K562 (cell line): Measurements from ENCODE around the gene CHM. TPM values are rescaled to one million over a fixed set of nuclear protein-coding genes. Genes with fewer than 3 reads are reported as not detected.

Source experiments
- ATAC-seq: fragments of 200-7000 bp; cut with Tn5 transposase; 3 replicates; pipeline ENCODE4 v1.9.1; 2020; ENCODE audit warnings: moderate library complexity
- BruUV-seq: library from RNA; stranded (reverse); fragments of 400-500 nt; replicated peaks from 2 replicates; lab custom pipeline; 2021; lab: Mats Ljungman, UMichigan
- CTCF ChIA-PET: fragments of 300-600 bp; formaldehyde crosslinking; extraction: SDS; loops from one replicate; lab custom pipeline; 2021; ENCODE audit warnings: low intra/inter-chr PET ratio; lab: Yijun Ruan, JAX
- POLR2A ChIA-PET: fragments of 300-600, 350-650 bp; sonication (Branson Sonifier 250); formaldehyde crosslinking; extraction: SDS; loops from one replicate; lab custom pipeline; 2021; ENCODE audit warnings: antibody characterized with exemption, inconsistent platforms; lab: Yijun Ruan, JAX
- DNase-seq, 4 experiments: peaks; one replicate each; pipeline versions ENCODE4 v3.0.0 to v3.0.0-alpha.2; 2011 to 2018; ENCODE audit warnings: low spot score in 3 of 4, mixed read lengths in 3 of 4; ENCODE audit errors: extremely low read depth in 1 of 4
- FAIRE-seq: peaks from 2 replicates; lab custom pipeline; 2011; peaks lifted over from hg19 to GRCh38; lab: Jason Lieb, UNC
- H2AFZ ChIP-seq: 2 replicates; pipeline ENCODE4 v1.6.0; 2011; ENCODE audit warnings: low read depth, low read length, control low read depth, inconsistent platforms
- H3K27ac ChIP-seq: fragments of 200-600 bp; 3 replicates; pipeline ENCODE4 v1.8.0; 2011; ENCODE audit warnings: low read depth, mild to moderate bottlenecking, control low read depth, inconsistent platforms, low read length, moderate library complexity, mixed read lengths; ENCODE audit errors: extremely low read depth
- H3K27me3 ChIP-seq, 2 experiments: fragments of 300-600 bp in 1 of 2; 2 replicates in 1 of 2; 3 replicates in 1 of 2; pipeline versions ENCODE4 v1.6.0 to v1.8.0; 2011; ENCODE audit warnings: inconsistent platforms in 2 of 2, low read length in 2 of 2, mild to moderate bottlenecking in 1 of 2, mixed read lengths in 1 of 2, moderate library complexity in 1 of 2; ENCODE audit not compliant: control insufficient read depth in 2 of 2, insufficient read depth in 2 of 2
- H3K36me3 ChIP-seq: fragments of 300-600 bp; 3 replicates; pipeline ENCODE4 v1.8.0; 2011; ENCODE audit warnings: mild to moderate bottlenecking, low read length, inconsistent platforms; ENCODE audit not compliant: control insufficient read depth, insufficient read depth
- H3K4me1 ChIP-seq, 2 experiments: fragments of 200-600 bp in 1 of 2; replicated peaks in 1 of 2; 2 replicates in 1 of 2; 3 replicates in 1 of 2; pipeline versions ENCODE4 v1.5.1 to v1.8.0; 2011; ENCODE audit warnings: inconsistent platforms in 2 of 2, low read length in 2 of 2, mild to moderate bottlenecking in 1 of 2, mixed read lengths in 1 of 2, moderate library complexity in 1 of 2; ENCODE audit not compliant: control insufficient read depth in 2 of 2, insufficient read depth in 2 of 2
- H3K4me2 ChIP-seq: 2 replicates; pipeline ENCODE4 v1.6.1; 2011; ENCODE audit warnings: low read length, control low read depth, inconsistent platforms, mixed read lengths; ENCODE audit not compliant: insufficient read depth
- H3K4me3 ChIP-seq: fragments of 200-600 bp; sonication (generic), shearing (Covaris generic); 2 replicates; pipeline ENCODE4 v1.5.1; 2016; ENCODE audit warnings: control low read depth, inconsistent platforms
- H3K79me2 ChIP-seq: fragments of 200-600 bp; 3 replicates; pipeline ENCODE4 v1.8.0; 2011; ENCODE audit warnings: low read length, inconsistent platforms; ENCODE audit not compliant: control insufficient read depth, insufficient read depth
- H3K9ac ChIP-seq, 2 experiments: 2 replicates each; pipeline versions ENCODE4 v1.6.0 to v1.6.1; 2011; ENCODE audit warnings: low read depth in 2 of 2, low read length in 2 of 2, control low read depth in 1 of 2, inconsistent platforms in 1 of 2, mild to moderate bottlenecking in 1 of 2, mixed read lengths in 1 of 2; ENCODE audit not compliant: insufficient read depth in 1 of 2
- H3K9me1 ChIP-seq: one replicate; pipeline ENCODE4 v1.6.0; 2011; ENCODE audit warnings: inconsistent platforms, mild to moderate bottlenecking, low read length, moderate library complexity; ENCODE audit not compliant: control insufficient read depth, insufficient read depth
- H3K9me3 ChIP-seq: replicated peaks from 2 replicates; pipeline ENCODE4 v1.5.1; 2011; ENCODE audit warnings: low read depth, low read length, inconsistent platforms; ENCODE audit not compliant: control insufficient read depth, insufficient read depth
- H4K20me1 ChIP-seq: replicated peaks from 2 replicates; pipeline ENCODE4 v1.6.1; 2011; ENCODE audit warnings: low read length, inconsistent platforms, mixed read lengths; ENCODE audit not compliant: control insufficient read depth, insufficient read depth
- RAD21 ChIP-seq, 2 experiments: fragments of 250-450 bp in 1 of 2; fragments of 450-650 bp in 1 of 2; sonication (Bioruptor Pico) in 1 of 2; formaldehyde crosslinking in 1 of 2; IDR thresholded peaks in 1 of 2; conservative IDR thresholded peaks in 1 of 2; 2 replicates each; pipeline versions ENCODE4 v1.4.0 to v1.8.0; 2020 to 2022; ENCODE audit warnings: mild to moderate bottlenecking in 2 of 2, moderate library complexity in 1 of 2
- SMC3 ChIP-seq: conservative IDR thresholded peaks from 2 replicates; pipeline ENCODE4 v1.6.1; 2011; ENCODE audit warnings: low read depth, low read length, improper control_type of control experiment; ENCODE audit not compliant: insufficient read depth
- ZNF444 ChIP-seq: fragments of 250-450 bp; sonication (Bioruptor Pico); IDR thresholded peaks from 2 replicates; pipeline ENCODE4 v1.4.0; 2020; ENCODE audit warnings: mild to moderate bottlenecking, moderate library complexity
- WGBS: fragments of 100-300 bp; shearing (Covaris generic); methylation state at CpG from one replicate; pipeline ENCODE4 v1.1.6; 2016; ENCODE audit warnings: low coverage, mixed read lengths; ENCODE audit not compliant: insufficient coverage; ENCODE audit errors: missing lambda C conversion rate; 5-methylcytosine and 5-hydroxymethylcytosine counted together
- in situ Hi-C: fragments of 300-500 bp; cut with MboI; formaldehyde crosslinking; loops from 4 replicates; pipeline ENCODE4 v1.15.0; 2018; ENCODE audit warnings: inconsistent platforms, mixed read lengths
- intact Hi-C: fragments of 100-400 bp; cut with micrococcal nuclease; formaldehyde crosslinking; loops from 2 replicates; pipeline ENCODE4 v1.14.2; 2022
- polyA plus RNA-seq, 8 experiments: library from polyadenylated mRNA; depleted of rRNA in 4 of 8; stranded (reverse) in 5 of 8; unstranded in 3 of 8; fragments of >200 nt; fragmentation: Nextera tagmentation in 2 of 8; fragmentation: Illumina TruSeq in 1 of 8; extraction: Ambion mirVana in 2 of 8; extraction: Trizol in 1 of 8; gene quantifications; 2 replicates each; pipeline versions ENCODE4 v1.2.1 to v1.2.3, GENCODE V29; 2011 to 2014; ENCODE audit warnings: inconsistent platforms in 1 of 8, missing spikeins in 1 of 8
- total RNA-seq, 7 experiments: library from RNA; depleted of rRNA in 6 of 7; stranded (reverse); fragments of >200 nt in 6 of 7; fragmentation: Illumina TruSeq in 2 of 7; extraction: Trizol in 2 of 7; gene quantifications; 2 replicates each; pipeline versions ENCODE4 v1.2.1 to v1.2.3, GENCODE V29; 2011 to 2021; ENCODE audit warnings: low replicate concordance in 1 of 7
- TF ChIP-seq, protein P1 (sequence below), 2 experiments: fragments of 450-650 bp; formaldehyde crosslinking in 1 of 2; IDR thresholded peaks; 2 replicates each; pipeline versions ENCODE4 v1.4.0 to v1.6.1; 2014 to 2020; ENCODE audit warnings: mild to moderate bottlenecking in 2 of 2, borderline replicate concordance in 1 of 2, low read depth in 1 of 2
- TF ChIP-seq, protein P2 (sequence below), 3 experiments: IDR thresholded peaks in 2 of 3; conservative IDR thresholded peaks in 1 of 3; 2 replicates each; pipeline ENCODE4 v1.5.1; 2011 to 2012; ENCODE audit warnings: low read length in 3 of 3, mild to moderate bottlenecking in 3 of 3, control low read depth in 2 of 3, improper control_type of control experiment in 1 of 3, inconsistent platforms in 1 of 3, low read depth in 1 of 3, mixed read lengths in 1 of 3, moderate library complexity in 1 of 3; ENCODE audit not compliant: insufficient read depth in 2 of 3

The CHM gene
- total and polyA plus RNA-seq, 9 of the 15 experiments (the other 6 are each of a cell fraction or from before 2014, with no cell fraction given): 2.2 to 9.0 (median 4.6) TPM

DNA sequence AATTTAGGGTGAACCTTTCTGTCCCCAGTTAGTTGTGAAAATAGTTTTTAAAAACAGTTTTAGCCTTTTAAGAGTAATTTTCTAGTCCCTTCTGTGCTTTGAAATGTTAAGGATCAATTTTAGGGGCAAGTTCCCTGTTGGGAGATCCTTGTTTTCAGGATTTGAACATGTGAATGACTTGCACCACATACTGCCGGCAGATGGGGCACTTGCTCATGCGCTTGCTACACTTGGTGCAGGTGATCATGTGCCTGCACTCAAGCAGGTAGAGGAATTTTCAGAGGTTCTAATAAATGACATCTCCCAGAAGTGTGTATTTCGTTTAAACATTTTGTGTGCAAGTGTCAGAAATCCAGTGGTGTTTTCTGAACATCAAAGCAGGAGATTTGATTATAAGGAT, 195.9 kb downstream of the CHM start:
- in situ Hi-C loops: loop anchor here (25.0 kb wide), 1 partner anchor 211 kb away; no protein-coding TSS in a partner anchor
- H4K20me1 ChIP-seq: no peaks in the 10 kb centered on the region
- WGBS: 0% methylated on average over 2 of the region's 3 CpGs
- no peak overlapping the region for H3K4me2 ChIP-seq
- H3K9me3 ChIP-seq: no peaks in the 10 kb centered on the region
- H3K9me1 ChIP-seq: no peaks in the 10 kb centered on the region
- H3K4me1 ChIP-seq: no peaks in the 10 kb centered on the region
- FAIRE-seq (no peak), ATAC-seq (peak; percentile 64; the same call in 1 of the 3 replicates), DNase-seq (peak in 3 of 4 experiments; percentile 3 to 39 (median 4))
- H3K27me3 ChIP-seq: no peaks in the 10 kb centered on the region
- ChIA-PET POLR2A (no interaction called here), CTCF (interaction anchor here (1.3 kb wide), 1 partner anchor 216 kb away, joined by 9 read pairs; no protein-coding TSS in a partner anchor)
- TF ChIP-seq RAD21 (CRISPR knock-in tag; conservative IDR thresholded peaks at IDR 0.05 in 1 of 2, IDR thresholded peaks at IDR 0.05 in 1 of 2): peak in 1 of 2 experiments; percentile 71; a peak in 2 of 4 replicates
- TF ChIP-seq, protein P1, sequence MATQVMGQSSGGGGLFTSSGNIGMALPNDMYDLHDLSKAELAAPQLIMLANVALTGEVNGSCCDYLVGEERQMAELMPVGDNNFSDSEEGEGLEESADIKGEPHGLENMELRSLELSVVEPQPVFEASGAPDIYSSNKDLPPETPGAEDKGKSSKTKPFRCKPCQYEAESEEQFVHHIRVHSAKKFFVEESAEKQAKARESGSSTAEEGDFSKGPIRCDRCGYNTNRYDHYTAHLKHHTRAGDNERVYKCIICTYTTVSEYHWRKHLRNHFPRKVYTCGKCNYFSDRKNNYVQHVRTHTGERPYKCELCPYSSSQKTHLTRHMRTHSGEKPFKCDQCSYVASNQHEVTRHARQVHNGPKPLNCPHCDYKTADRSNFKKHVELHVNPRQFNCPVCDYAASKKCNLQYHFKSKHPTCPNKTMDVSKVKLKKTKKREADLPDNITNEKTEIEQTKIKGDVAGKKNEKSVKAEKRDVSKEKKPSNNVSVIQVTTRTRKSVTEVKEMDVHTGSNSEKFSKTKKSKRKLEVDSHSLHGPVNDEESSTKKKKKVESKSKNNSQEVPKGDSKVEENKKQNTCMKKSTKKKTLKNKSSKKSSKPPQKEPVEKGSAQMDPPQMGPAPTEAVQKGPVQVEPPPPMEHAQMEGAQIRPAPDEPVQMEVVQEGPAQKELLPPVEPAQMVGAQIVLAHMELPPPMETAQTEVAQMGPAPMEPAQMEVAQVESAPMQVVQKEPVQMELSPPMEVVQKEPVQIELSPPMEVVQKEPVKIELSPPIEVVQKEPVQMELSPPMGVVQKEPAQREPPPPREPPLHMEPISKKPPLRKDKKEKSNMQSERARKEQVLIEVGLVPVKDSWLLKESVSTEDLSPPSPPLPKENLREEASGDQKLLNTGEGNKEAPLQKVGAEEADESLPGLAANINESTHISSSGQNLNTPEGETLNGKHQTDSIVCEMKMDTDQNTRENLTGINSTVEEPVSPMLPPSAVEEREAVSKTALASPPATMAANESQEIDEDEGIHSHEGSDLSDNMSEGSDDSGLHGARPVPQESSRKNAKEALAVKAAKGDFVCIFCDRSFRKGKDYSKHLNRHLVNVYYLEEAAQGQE (IDR thresholded peaks at IDR 0.05; ENCODE audit: borderline replicate concordance): peak; percentile 43; the same call in 1 of the 2 replicates
- TF ChIP-seq, protein P1 (CRISPR knock-in tag; IDR thresholded peaks at IDR 0.05; ENCODE audit: low read depth): no peak
- no peak for TF ChIP-seq ZNF444 (CRISPR knock-in tag)
- 0 out of 2 replicates have a peak, but pooled peaks have one; percentile 18 for TF ChIP-seq SMC3
- TF ChIP-seq, protein P2, sequence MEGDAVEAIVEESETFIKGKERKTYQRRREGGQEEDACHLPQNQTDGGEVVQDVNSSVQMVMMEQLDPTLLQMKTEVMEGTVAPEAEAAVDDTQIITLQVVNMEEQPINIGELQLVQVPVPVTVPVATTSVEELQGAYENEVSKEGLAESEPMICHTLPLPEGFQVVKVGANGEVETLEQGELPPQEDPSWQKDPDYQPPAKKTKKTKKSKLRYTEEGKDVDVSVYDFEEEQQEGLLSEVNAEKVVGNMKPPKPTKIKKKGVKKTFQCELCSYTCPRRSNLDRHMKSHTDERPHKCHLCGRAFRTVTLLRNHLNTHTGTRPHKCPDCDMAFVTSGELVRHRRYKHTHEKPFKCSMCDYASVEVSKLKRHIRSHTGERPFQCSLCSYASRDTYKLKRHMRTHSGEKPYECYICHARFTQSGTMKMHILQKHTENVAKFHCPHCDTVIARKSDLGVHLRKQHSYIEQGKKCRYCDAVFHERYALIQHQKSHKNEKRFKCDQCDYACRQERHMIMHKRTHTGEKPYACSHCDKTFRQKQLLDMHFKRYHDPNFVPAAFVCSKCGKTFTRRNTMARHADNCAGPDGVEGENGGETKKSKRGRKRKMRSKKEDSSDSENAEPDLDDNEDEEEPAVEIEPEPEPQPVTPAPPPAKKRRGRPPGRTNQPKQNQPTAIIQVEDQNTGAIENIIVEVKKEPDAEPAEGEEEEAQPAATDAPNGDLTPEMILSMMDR (IDR thresholded peaks at IDR 0.05 in 2 of 3, conservative IDR thresholded peaks at IDR 0.05 in 1 of 3; ENCODE audit: insufficient read depth in 2 of 3, low read depth in 1 of 3, low read length in 3 of 3): peak in 2 of 3 experiments; percentile 38 to 51; a peak in 3 of 6 replicates
- no peak overlapping the region for H2AFZ ChIP-seq
- H3K27ac ChIP-seq: no peak overlapping the region
- no peaks in the 10 kb centered on the region for H3K36me3 ChIP-seq
- BruUV-seq: no TSS peak
- intact Hi-C loops: loop anchor here (1.0 kb wide), 1 partner anchor 216 kb away; no protein-coding TSS in a partner anchor
- no peak overlapping the region for H3K4me3 ChIP-seq
- H3K9ac ChIP-seq: no peak overlapping the region
- H3K79me2 ChIP-seq: no peaks in the 10 kb centered on the region
